OCI-LY1 (cell line): ENCODE data around the gene OARD1.
"Not testable (repeated sequence)": the region's sequence is repeated elsewhere in the genome, so short reads cannot be mapped to it uniquely, and the experiment has no call there.

Experiments
- CTCF ChIP-seq: fragments of 200-600 bp; sonication (generic), shearing (Covaris generic); IDR thresholded peaks from 2 replicates; pipeline ENCODE4 v1.5.1; 2017; ENCODE audit warnings: mild to moderate bottlenecking, antibody characterized with exemption, low read length, moderate library complexity, mixed read lengths
- EZH2 ChIP-seq: fragments of 200-600 bp; sonication (generic), shearing (Covaris generic); IDR thresholded peaks from 2 replicates; pipeline ENCODE4 v1.8.0; 2017; ENCODE audit warnings: borderline replicate concordance, mixed run types, mild to moderate bottlenecking, antibody characterized with exemption, low read length, moderate library complexity, mixed read lengths

- not testable (repeated sequence) for TF ChIP-seq CTCF, EZH2
These were observed 56.3 kb downstream of the OARD1 start for GRCh38 chr6:41015860-41016259.
